A673 (cell line): Measurements from ENCODE around the gene TTI1. TPM values are rescaled to one million over a fixed set of nuclear protein-coding genes. Genes with fewer than 3 reads are reported as not detected.

ENCODE experiments used
- BruUV-seq: library from RNA; stranded (reverse); fragments of 400-500 nt; replicated peaks from 2 replicates; lab custom pipeline; 2021; lab: Mats Ljungman, UMichigan
- CTCF ChIA-PET: fragments of 300-600 bp; sonication (Branson Sonifier 250); formaldehyde crosslinking; loops from one replicate; lab custom pipeline; 2022; ENCODE audit warnings: antibody characterized with exemption; lab: Charles Lee
- POLR2A ChIA-PET: fragments of 300-600 bp; sonication (Branson Sonifier 250); formaldehyde crosslinking; loops from one replicate; lab custom pipeline; 2022; ENCODE audit warnings: antibody characterized with exemption; ENCODE audit not compliant: low non-redundant PET; lab: Charles Lee
- DNase-seq: peaks from one replicate; pipeline ENCODE4 v3.0.0-alpha.2; 2015; ENCODE audit warnings: low spot score
- H3K27ac ChIP-seq: fragments of 200-600 bp; sonication (generic); 2 replicates; pipeline ENCODE4 v1.5.1; 2016; ENCODE audit warnings: mixed run types, low read depth, mild to moderate bottlenecking, mixed read lengths, antibody characterized with exemption, low read length; ENCODE audit not compliant: poor library complexity, severe bottlenecking
- H3K27me3 ChIP-seq: fragments of 200-600 bp; sonication (generic); replicated peaks from 2 replicates; pipeline ENCODE4 v1.6.1; 2017; ENCODE audit warnings: mixed run types, low read depth, mild to moderate bottlenecking, mixed read lengths, antibody characterized with exemption, low read length; ENCODE audit not compliant: insufficient read depth, poor library complexity
- H3K36me3 ChIP-seq: fragments of 200-600 bp; sonication (generic); 2 replicates; pipeline ENCODE4 v1.6.1; 2016; ENCODE audit warnings: mixed run types, mild to moderate bottlenecking, mixed read lengths, antibody characterized with exemption, low read length; ENCODE audit not compliant: insufficient read depth, poor library complexity, severe bottlenecking
- H3K4me1 ChIP-seq: fragments of 200-600 bp; sonication (generic); 2 replicates; pipeline ENCODE4 v1.6.1; 2017; ENCODE audit warnings: mixed run types, mild to moderate bottlenecking, mixed read lengths, antibody characterized with exemption, low read length; ENCODE audit not compliant: insufficient read depth, poor library complexity, severe bottlenecking
- H3K4me3 ChIP-seq: fragments of 200-600 bp; sonication (generic); 2 replicates; pipeline ENCODE4 v1.5.1; 2016; ENCODE audit warnings: low read depth, mixed run types, mild to moderate bottlenecking, mixed read lengths, low read length; ENCODE audit not compliant: poor library complexity, severe bottlenecking
- H3K9me3 ChIP-seq: fragments of 200-600 bp; sonication (generic); 2 replicates; pipeline ENCODE4 v1.6.1; 2016; ENCODE audit warnings: mixed run types, low read depth, mild to moderate bottlenecking, mixed read lengths, antibody characterized with exemption, low read length; ENCODE audit not compliant: poor library complexity, severe bottlenecking
- EZH2 ChIP-seq: fragments of 200-600 bp; sonication (generic); IDR thresholded peaks from 2 replicates; pipeline ENCODE4 v1.6.1; 2017; ENCODE audit warnings: borderline replicate concordance, low read depth, mild to moderate bottlenecking, mixed read lengths, antibody characterized with exemption, low read length; ENCODE audit not compliant: poor library complexity, severe bottlenecking
- intact Hi-C: fragments of 100-400 bp; cut with micrococcal nuclease; formaldehyde crosslinking; loops from one replicate; pipeline ENCODE4 v1.10.0; 2022; ENCODE audit not compliant: unreplicated experiment
- total RNA-seq: library from RNA; stranded (reverse); gene quantifications from 2 replicates; pipeline ENCODE4 v1.2.3, GENCODE V29; 2021
- TF ChIP-seq, protein P1 (sequence below): fragments of 300-800, 200-600 bp; sonication (generic); conservative IDR thresholded peaks from 2 replicates; pipeline ENCODE4 v1.5.1; 2017; ENCODE audit warnings: low read depth, mild to moderate bottlenecking, antibody characterized with exemption, low read length, moderate library complexity, mixed read lengths

Gene TTI1
- total RNA-seq, 1 experiment from 2014 or later, result 40.3 TPM

DNA sequence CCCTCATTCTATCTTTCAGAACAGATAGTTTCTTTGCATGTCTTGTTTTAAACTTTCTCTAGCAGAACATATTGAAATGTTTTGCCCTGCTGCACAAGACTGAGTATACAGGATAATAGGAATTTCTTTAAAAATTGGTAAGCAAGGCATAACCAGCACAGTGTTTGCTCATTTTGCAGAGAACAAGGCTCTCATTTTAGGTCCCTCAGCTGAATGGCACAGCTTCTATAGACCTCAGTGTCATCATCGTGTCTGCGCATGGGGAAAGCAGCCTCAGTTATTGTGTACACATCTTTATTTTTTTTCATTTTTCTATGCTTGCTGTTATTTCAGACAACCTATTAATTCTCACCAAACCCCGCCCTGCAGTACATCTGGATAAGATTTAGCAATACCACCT lies 35.7 kb downstream of the TTI1 start:
- intact Hi-C loops, result no loop called here
- CTCF ChIA-PET, result no interaction called here
- POLR2A ChIA-PET, result no interaction called here

DNA sequence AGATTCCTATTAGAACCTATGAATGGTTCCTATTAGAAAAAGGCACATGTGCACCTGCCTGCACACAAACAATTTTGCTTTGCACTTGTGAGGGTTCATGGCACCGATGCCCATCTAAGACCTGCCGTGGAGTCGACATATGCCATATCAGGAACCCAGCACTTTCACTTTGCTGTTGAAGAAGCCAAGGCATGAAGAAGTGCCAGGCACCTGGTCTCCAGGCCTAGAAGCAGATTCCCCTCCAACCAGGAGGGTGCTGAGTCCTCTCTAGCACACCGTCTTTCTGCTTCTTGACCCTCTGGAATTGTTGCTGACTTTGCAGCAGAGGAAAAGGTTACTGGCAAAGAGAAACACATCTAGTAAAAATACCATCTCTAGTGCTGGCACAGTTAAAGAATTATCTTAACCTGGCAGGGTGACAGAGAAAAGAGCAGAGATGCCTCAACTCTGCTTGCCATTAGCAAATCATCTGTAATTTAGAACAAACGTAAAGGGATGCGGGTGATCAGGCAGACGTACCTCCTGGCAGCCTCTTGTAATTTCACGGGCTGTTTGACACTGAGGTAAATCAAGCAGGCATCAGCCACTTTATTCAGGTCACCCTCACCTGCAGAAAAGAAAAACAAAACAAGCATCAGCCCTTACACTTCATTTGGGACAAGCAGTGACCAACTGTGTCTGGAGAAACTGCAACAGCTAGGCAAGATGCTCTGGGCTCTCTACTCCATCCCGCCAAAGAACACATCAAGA lies 37.2 kb downstream of the TTI1 start:
- no TSS peak for BruUV-seq
- Histone ChIP-seq H3K4me1 (peaks cover 23% of the 10 kb centered on the region), H3K9me3 (no peaks in the 10 kb centered on the region), H3K27me3 (no peaks in the 10 kb centered on the region), H3K36me3 (peaks cover 58% of the 10 kb centered on the region), H3K4me3 (no peak overlapping the region), H3K27ac (no peak overlapping the region)
- DNase-seq, result no peak
- TF ChIP-seq, protein P1, sequence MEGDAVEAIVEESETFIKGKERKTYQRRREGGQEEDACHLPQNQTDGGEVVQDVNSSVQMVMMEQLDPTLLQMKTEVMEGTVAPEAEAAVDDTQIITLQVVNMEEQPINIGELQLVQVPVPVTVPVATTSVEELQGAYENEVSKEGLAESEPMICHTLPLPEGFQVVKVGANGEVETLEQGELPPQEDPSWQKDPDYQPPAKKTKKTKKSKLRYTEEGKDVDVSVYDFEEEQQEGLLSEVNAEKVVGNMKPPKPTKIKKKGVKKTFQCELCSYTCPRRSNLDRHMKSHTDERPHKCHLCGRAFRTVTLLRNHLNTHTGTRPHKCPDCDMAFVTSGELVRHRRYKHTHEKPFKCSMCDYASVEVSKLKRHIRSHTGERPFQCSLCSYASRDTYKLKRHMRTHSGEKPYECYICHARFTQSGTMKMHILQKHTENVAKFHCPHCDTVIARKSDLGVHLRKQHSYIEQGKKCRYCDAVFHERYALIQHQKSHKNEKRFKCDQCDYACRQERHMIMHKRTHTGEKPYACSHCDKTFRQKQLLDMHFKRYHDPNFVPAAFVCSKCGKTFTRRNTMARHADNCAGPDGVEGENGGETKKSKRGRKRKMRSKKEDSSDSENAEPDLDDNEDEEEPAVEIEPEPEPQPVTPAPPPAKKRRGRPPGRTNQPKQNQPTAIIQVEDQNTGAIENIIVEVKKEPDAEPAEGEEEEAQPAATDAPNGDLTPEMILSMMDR, result no peak
- TF ChIP-seq EZH2, result no peak
- POLR2A ChIA-PET, result no interaction called here
- CTCF ChIA-PET, result no interaction called here
- intact Hi-C loops, result no loop called here

More for the DNA sequence above, 35.7 kb downstream of the TTI1 start:
- BruUV-seq, result no TSS peak
- H3K27me3 ChIP-seq, result no peaks in the 10 kb centered on the region
- H3K4me1 ChIP-seq, result peaks cover 12% of the 10 kb centered on the region
- no peaks in the 10 kb centered on the region for H3K9me3 ChIP-seq
- H3K36me3 ChIP-seq, result peaks cover 66% of the 10 kb centered on the region
- DNase-seq, result no peak
- TF ChIP-seq, protein P1, result no peak
- no peak for TF ChIP-seq EZH2
- H3K4me3 ChIP-seq, result no peak overlapping the region
- no peak overlapping the region for H3K27ac ChIP-seq

DNA sequence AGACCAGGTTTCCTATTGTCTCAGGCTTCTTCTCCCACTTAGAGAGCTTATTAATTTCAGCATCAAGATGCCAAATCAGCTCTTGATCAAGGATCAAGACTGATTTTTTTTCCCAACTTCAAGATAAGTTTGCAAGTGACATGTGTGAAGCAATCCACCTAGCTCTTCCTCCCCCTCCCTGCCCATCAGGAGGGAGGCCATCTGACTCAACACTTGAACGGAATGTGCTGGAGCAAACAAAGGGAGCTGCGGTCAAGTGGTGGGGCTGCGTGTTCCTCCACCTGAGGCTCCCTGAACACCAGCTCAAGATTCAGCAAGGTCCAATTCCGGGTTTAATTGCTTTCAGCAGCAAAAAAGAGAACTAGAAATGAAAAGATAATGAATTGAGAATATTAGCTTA lies 38.7 kb downstream of the TTI1 start:
- Histone ChIP-seq H3K9me3 (no peaks in the 10 kb centered on the region), H3K36me3 (peaks cover 49% of the 10 kb centered on the region), H3K27ac (no peak overlapping the region), H3K4me3 (no peak overlapping the region), H3K4me1 (peaks cover 31% of the 10 kb centered on the region), H3K27me3 (no peaks in the 10 kb centered on the region)
- DNase-seq, result no peak
- no TSS peak for BruUV-seq
- ChIA-PET POLR2A (no interaction called here), CTCF (no interaction called here)
- TF ChIP-seq, protein P1, result no peak
- no peak for TF ChIP-seq EZH2
- intact Hi-C loops, result no loop called here
